Endothelial cell of umbilical vein (primary cell): ENCODE results near the gene METTL8. TPM values are rescaled to one million over a fixed set of nuclear protein-coding genes. Genes with fewer than 3 reads are reported as not detected.

Source experiments
- BruUV-seq: library from RNA; stranded (reverse); fragments of 400-500 nt; replicated peaks from 2 replicates; lab custom pipeline; 2021; lab: Mats Ljungman, UMichigan
- CTCF ChIA-PET: fragments of 300-600, 350-600 bp; sonication (Branson Sonifier 250); formaldehyde crosslinking; loops from one replicate; lab custom pipeline; 2021; ENCODE audit warnings: antibody characterized with exemption, inconsistent platforms; lab: Charles Lee
- POLR2A ChIA-PET: fragments of 300-600, 350-600 bp; sonication (Branson Sonifier 250); formaldehyde crosslinking; loops from one replicate; lab custom pipeline; 2021; ENCODE audit warnings: antibody characterized with exemption, inconsistent platforms; lab: Charles Lee
- DNase-seq: peaks from one replicate; pipeline ENCODE4 v3.0.0-alpha.2; 2011; ENCODE audit warnings: low read depth, low spot score
- FAIRE-seq: peaks from 2 replicates; lab custom pipeline; 2011; peaks lifted over from hg19 to GRCh38; lab: Jason Lieb, UNC
- H2AFZ ChIP-seq: 2 replicates; pipeline ENCODE4 v1.6.0; 2012; ENCODE audit warnings: low read depth, low read length, control low read depth, inconsistent platforms
- H3K27ac ChIP-seq: 2 replicates; pipeline ENCODE4 v1.5.1; 2011; ENCODE audit warnings: low read depth, mild to moderate bottlenecking, control low read depth, low read length, moderate library complexity; ENCODE audit not compliant: insufficient read depth
- H3K27me3 ChIP-seq, 2 experiments: 2 replicates each; pipeline versions ENCODE4 v1.6.0 to v1.6.1; 2011; ENCODE audit warnings: low read length in 2 of 2, mixed read lengths in 1 of 2; ENCODE audit not compliant: control insufficient read depth in 2 of 2, insufficient read depth in 2 of 2
- H3K36me3 ChIP-seq, 2 experiments: 2 replicates in 1 of 2; 3 replicates in 1 of 2; pipeline ENCODE4 v1.5.1; 2011; ENCODE audit warnings: low read length in 2 of 2, mild to moderate bottlenecking in 1 of 2, moderate library complexity in 1 of 2; ENCODE audit not compliant: control insufficient read depth in 2 of 2, insufficient read depth in 2 of 2; ENCODE audit errors: extremely low read depth in 1 of 2
- H3K4me1 ChIP-seq: 3 replicates; pipeline ENCODE4 v1.5.1; 2011; ENCODE audit warnings: mild to moderate bottlenecking, low read length; ENCODE audit not compliant: control insufficient read depth, insufficient read depth; ENCODE audit errors: extremely low read depth
- H3K4me2 ChIP-seq: 2 replicates; pipeline ENCODE4 v1.6.1; 2011; ENCODE audit warnings: low read length, control low read depth, mixed read lengths; ENCODE audit not compliant: insufficient read depth
- H3K4me3 ChIP-seq, 3 experiments: fragments of 200-600 bp in 1 of 3; sonication (generic), shearing (Covaris generic) in 1 of 3; replicated peaks in 1 of 3; 2 replicates each; pipeline ENCODE4 v1.5.1; 2011 to 2016; ENCODE audit warnings: control low read depth in 3 of 3, low read length in 3 of 3, mild to moderate bottlenecking in 2 of 3, inconsistent platforms in 1 of 3, low read depth in 1 of 3, moderate library complexity in 1 of 3; ENCODE audit not compliant: insufficient read depth in 1 of 3
- H3K79me2 ChIP-seq: 2 replicates; pipeline ENCODE4 v1.6.0; 2012; ENCODE audit warnings: low read length, inconsistent platforms; ENCODE audit not compliant: control insufficient read depth, insufficient read depth
- H3K9ac ChIP-seq: replicated peaks from 2 replicates; pipeline ENCODE3; 2011; ENCODE audit warnings: low read length, control low read depth; ENCODE audit not compliant: insufficient read depth; ENCODE audit errors: extremely low read depth
- H3K9me1 ChIP-seq: replicated peaks from 3 replicates; pipeline ENCODE4 v1.6.0; 2011; ENCODE audit warnings: mild to moderate bottlenecking, low read length; ENCODE audit not compliant: control insufficient read depth, insufficient read depth; ENCODE audit errors: extremely low read depth
- H3K9me3 ChIP-seq: replicated peaks from 2 replicates; pipeline ENCODE4 v1.5.1; 2012; ENCODE audit warnings: low read length, inconsistent platforms; ENCODE audit not compliant: control insufficient read depth, insufficient read depth
- H4K20me1 ChIP-seq: replicated peaks from 2 replicates; pipeline ENCODE3; 2011; ENCODE audit warnings: mild to moderate bottlenecking, low read length; ENCODE audit not compliant: control insufficient read depth, insufficient read depth; ENCODE audit errors: extremely low read depth
- EZH2 ChIP-seq: IDR thresholded peaks from 2 replicates; pipeline ENCODE4 v1.6.1; 2012; ENCODE audit warnings: borderline replicate concordance, low read depth, mild to moderate bottlenecking, moderate library complexity, low read length, inconsistent platforms; ENCODE audit not compliant: severe bottlenecking
- FOS ChIP-seq: IDR thresholded peaks from 2 replicates; pipeline ENCODE4 v1.6.1; 2011; ENCODE audit warnings: mild to moderate bottlenecking, low read length, moderate library complexity, borderline replicate concordance; ENCODE audit not compliant: insufficient read depth
- GATA2 ChIP-seq: IDR thresholded peaks from 2 replicates; pipeline ENCODE4 v1.7.0; 2011; ENCODE audit warnings: low read depth, mild to moderate bottlenecking, moderate library complexity, mixed read lengths, low read length; ENCODE audit not compliant: insufficient read length, insufficient read depth
- JUN ChIP-seq: IDR thresholded peaks from 2 replicates; pipeline ENCODE4 v1.6.1; 2011; ENCODE audit warnings: borderline replicate concordance, low read depth; ENCODE audit not compliant: insufficient read length, insufficient read depth
- MYC ChIP-seq: IDR thresholded peaks from one replicate; pipeline ENCODE4 v1.6.1; 2011; ENCODE audit warnings: mild to moderate bottlenecking, low read depth, low read length
- POLR2A ChIP-seq: IDR thresholded peaks from 2 replicates; pipeline ENCODE4 v1.6.1; 2012; ENCODE audit warnings: low read depth, mild to moderate bottlenecking, control low read depth, low read length
- POLR2AphosphoS5 ChIP-seq: IDR thresholded peaks from 2 replicates; pipeline ENCODE4 v1.6.1; 2012; ENCODE audit warnings: low read depth, mild to moderate bottlenecking, control low read depth, low read length, moderate library complexity; ENCODE audit not compliant: insufficient read depth
- dilution Hi-C: fragments of 300-500 bp; cut with MboI; formaldehyde crosslinking; loops from one replicate; pipeline ENCODE4 v1.15.0; 2019; ENCODE audit warnings: low sequenced_read_pairs; ENCODE audit not compliant: extremely low pct_ligation_motif_present
- intact Hi-C: fragments of 100-400 bp; cut with micrococcal nuclease; formaldehyde crosslinking; loops from one replicate; pipeline ENCODE4 v1.10.0; 2022
- polyA plus RNA-seq, 4 experiments: library from polyadenylated mRNA; depleted of rRNA in 3 of 4; stranded (reverse) in 3 of 4; unstranded in 1 of 4; fragments of >200 nt; gene quantifications; 2 replicates each; pipeline versions ENCODE4 v1.2.1 to v1.2.3, GENCODE V29; 2011 to 2012; ENCODE audit warnings: missing spikeins in 1 of 4
- total RNA-seq: library from RNA; stranded (reverse); gene quantifications from 2 replicates; pipeline ENCODE4 v1.2.3, GENCODE V29; 2021
- TF ChIP-seq, protein P1 (sequence below): IDR thresholded peaks from 2 replicates; pipeline ENCODE4 v1.6.1; 2011; ENCODE audit not compliant: insufficient read depth, insufficient read length
- TF ChIP-seq, protein P2 (sequence below), 2 donors: IDR thresholded peaks; 1 replicate in 1 of 2; 2 replicates in 1 of 2; pipeline ENCODE4 v1.5.1; 2011; ENCODE audit warnings: low read length in 2 of 2, mild to moderate bottlenecking in 2 of 2, moderate library complexity in 2 of 2, control low read depth in 1 of 2, inconsistent platforms in 1 of 2, low read depth in 1 of 2; ENCODE audit not compliant: insufficient read depth in 1 of 2; ENCODE audit errors: extremely low read depth in 1 of 2

Gene METTL8
- total and polyA plus RNA-seq, 2 donors (not counting 3 experiments of a cell fraction or from before 2014, with no cell fraction given), result 7.0 to 20.2 TPM

DNA sequence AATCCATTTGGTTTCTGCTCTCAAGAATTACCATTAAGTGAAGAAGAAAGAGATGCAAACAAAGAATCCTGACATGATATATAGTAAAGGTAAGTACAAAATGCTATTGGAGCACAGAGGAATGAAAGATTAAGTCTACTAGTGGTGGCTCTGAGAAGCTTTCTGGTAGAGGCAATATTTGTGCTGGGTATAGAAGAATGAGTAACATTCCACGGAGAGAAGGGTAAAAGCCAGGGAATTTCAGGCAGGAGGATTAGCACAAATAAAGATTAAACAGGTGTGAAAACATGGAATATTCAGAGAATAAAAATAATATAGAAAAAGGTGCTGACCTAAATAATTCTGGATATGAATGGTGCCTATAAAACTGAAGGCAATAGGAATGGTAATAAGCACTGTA lies 31.8 kb downstream of the METTL8 start:
- no TSS peak for BruUV-seq
- H3K4me2 ChIP-seq, result no peak overlapping the region
- TF ChIP-seq FOS (no peak), JUN (no peak), MYC (no peak), POLR2A (no peak), EZH2 (no peak), GATA2 (no peak), POLR2AphosphoS5 (no peak)
- TF ChIP-seq, protein P1, sequence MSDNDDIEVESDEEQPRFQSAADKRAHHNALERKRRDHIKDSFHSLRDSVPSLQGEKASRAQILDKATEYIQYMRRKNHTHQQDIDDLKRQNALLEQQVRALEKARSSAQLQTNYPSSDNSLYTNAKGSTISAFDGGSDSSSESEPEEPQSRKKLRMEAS, result no peak
- TF ChIP-seq, protein P2, sequence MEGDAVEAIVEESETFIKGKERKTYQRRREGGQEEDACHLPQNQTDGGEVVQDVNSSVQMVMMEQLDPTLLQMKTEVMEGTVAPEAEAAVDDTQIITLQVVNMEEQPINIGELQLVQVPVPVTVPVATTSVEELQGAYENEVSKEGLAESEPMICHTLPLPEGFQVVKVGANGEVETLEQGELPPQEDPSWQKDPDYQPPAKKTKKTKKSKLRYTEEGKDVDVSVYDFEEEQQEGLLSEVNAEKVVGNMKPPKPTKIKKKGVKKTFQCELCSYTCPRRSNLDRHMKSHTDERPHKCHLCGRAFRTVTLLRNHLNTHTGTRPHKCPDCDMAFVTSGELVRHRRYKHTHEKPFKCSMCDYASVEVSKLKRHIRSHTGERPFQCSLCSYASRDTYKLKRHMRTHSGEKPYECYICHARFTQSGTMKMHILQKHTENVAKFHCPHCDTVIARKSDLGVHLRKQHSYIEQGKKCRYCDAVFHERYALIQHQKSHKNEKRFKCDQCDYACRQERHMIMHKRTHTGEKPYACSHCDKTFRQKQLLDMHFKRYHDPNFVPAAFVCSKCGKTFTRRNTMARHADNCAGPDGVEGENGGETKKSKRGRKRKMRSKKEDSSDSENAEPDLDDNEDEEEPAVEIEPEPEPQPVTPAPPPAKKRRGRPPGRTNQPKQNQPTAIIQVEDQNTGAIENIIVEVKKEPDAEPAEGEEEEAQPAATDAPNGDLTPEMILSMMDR (IDR thresholded peaks at IDR 0.05; ENCODE audit: extremely low read depth in 1 of 2, insufficient read depth in 1 of 2, low read depth in 1 of 2, low read length in 2 of 2), result no peak
- no peaks in the 10 kb centered on the region for H3K36me3 ChIP-seq
- H3K4me1 ChIP-seq, result peaks cover 29% of the 10 kb centered on the region
- DNase-seq (no peak), FAIRE-seq (no peak)
- dilution Hi-C loops, result no loop called here
- no peak overlapping the region for H3K9ac ChIP-seq
- intact Hi-C loops, result loop anchor here (2.0 to 5.0 kb wide), 2 partner anchors 55 to 241 kb away; partner anchors contain the start of gene TLK1
- peaks cover 1% of the 10 kb centered on the region for H3K9me3 ChIP-seq
- no peaks in the 10 kb centered on the region for H3K9me1 ChIP-seq
- ChIA-PET CTCF (interaction anchor here (0.6 to 1.7 kb wide), 2 partner anchors 8 to 14 kb away, joined by 3 to 4 read pairs; no protein-coding TSS in a partner anchor), POLR2A (no interaction called here)
- no peak overlapping the region for H2AFZ ChIP-seq
- H3K27me3 ChIP-seq, result no peaks in the 10 kb centered on the region
- H3K4me3 ChIP-seq, result no peak overlapping the region
- H4K20me1 ChIP-seq, result no peaks in the 10 kb centered on the region
- H3K27ac ChIP-seq, result no peak overlapping the region
- H3K79me2 ChIP-seq, result peaks cover 16% of the 10 kb centered on the region
